ENCODE results near the gene FZD8.

The FZD8 gene

GRCh38 chr10:35606430-35606829, 35.7 kb downstream of the FZD8 start:
- peak; percentile 31 for DNase-seq (ENCODE audit: low spot score)

- DNase-seq (ENCODE audit: low spot score) = no peak
These were observed 36.9 kb downstream of the FZD8 start, which contains the start of gene GJD4 for GRCh38 chr10:35605191-35605590. TSS of gene GJD4 (plus strand) at chr10:35605341. CDS start at chr10:35605568, 227 bp downstream.

GRCh38 chr10:35600193-35600592, 41.9 kb downstream of the FZD8 start:
- no peak for DNase-seq (ENCODE audit: low spot score)

DNA sequence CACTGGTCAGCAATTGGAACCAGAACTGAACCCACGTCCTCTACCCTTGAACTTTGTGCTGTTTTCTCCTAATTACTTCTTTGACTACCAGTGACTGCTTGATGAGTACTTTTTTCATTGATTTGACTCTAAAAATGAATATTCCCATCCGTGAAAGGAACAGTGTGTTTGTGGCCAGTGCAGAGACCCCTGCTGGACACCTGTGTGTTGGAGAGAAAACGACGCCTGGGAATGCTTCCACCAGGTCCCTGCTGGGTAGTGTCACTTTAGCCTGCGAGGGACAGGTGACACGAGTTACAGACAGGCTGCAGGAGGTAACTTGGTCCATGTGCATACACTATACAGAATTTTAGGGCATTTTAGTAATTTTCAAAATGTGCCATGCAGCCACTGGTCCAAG, 43.7 kb downstream of the FZD8 start:
- DNase-seq (ENCODE audit: low spot score) = no peak

- DNase-seq (ENCODE audit: low spot score) = no peak
These were observed 47.0 kb downstream of the FZD8 start for GRCh38 chr10:35595106-35595505.

GRCh38 chr10:35594115-35595079, 47.7 kb downstream of the FZD8 start:
- no peak for DNase-seq (ENCODE audit: low spot score)

GRCh38 chr10:35592441-35592840, 49.7 kb downstream of the FZD8 start:
- DNase-seq (ENCODE audit: low spot score) = no peak

- no peak for DNase-seq (ENCODE audit: low spot score)
These were observed 53.3 kb downstream of the FZD8 start for GRCh38 chr10:35588836-35589235.

All from AG08396 (cell line).